A172 (cell line): Measurements from ENCODE around the gene FBXO3. TPM values are rescaled to one million over a fixed set of nuclear protein-coding genes. Genes with fewer than 3 reads are reported as not detected.
"Not testable (repeated sequence)": the region's sequence is repeated elsewhere in the genome, so short reads cannot be mapped to it uniquely, and the experiment has no call there.

ENCODE experiments used
- DNase-seq: peaks from one replicate; pipeline ENCODE4 v3.0.0-alpha.2; 2015; ENCODE audit warnings: low spot score
- total RNA-seq: library from RNA; depleted of rRNA; stranded (reverse); fragments of >200 nt; shearing (Covaris generic); gene quantifications from 2 replicates; pipeline ENCODE4 v1.2.3, GENCODE V29; 2014

FBXO3 gene
- total RNA-seq, 1 experiment from 2014 or later = 66.4 TPM

DNA sequence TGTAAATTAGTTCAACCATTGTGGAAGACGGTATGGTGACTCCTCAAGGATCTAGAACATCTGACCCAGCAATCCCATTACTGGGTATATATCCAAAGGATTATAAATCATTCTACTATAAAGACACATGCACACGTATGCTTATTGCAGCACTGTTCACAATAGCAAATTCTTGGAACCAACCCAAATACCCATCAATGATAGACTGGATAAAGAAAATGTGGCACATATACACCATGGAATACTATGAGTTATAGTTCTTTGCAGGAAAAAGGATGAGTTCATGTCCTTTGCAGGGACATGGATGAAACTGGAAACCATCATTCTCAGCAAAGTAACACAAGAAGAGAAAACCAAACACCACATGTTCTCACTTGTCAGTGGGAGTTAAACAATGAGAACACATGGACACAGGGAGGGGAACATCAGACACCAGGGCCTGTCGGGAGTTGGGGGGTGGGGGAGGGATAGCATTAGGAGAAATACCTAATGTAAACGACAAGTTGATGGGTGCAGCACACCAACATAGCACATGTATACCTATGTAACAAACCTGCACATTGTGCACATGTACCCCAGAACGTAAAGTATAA is 45.2 kb downstream of the FBXO3 start:
- not testable (repeated sequence) for DNase-seq

DNA sequence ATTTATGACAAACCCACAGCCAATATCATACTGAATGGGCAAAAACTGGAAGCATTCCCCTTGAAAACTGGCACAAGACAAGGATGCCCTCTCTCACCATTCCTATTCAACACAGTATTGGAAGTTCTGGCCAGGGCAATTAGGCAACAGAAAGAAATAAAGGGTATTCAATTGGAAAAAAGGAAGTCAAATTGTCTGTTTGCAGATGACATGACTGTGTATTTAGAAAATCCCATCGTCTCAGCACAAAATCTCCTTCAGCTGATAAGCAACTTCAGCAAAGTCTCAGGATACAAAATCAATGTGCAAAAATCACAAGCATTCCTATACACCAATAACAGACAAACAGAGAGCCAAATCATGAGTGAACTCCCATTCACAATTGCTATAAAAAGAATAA is 46.8 kb downstream of the FBXO3 start:
- DNase-seq = not testable (repeated sequence)

DNA sequence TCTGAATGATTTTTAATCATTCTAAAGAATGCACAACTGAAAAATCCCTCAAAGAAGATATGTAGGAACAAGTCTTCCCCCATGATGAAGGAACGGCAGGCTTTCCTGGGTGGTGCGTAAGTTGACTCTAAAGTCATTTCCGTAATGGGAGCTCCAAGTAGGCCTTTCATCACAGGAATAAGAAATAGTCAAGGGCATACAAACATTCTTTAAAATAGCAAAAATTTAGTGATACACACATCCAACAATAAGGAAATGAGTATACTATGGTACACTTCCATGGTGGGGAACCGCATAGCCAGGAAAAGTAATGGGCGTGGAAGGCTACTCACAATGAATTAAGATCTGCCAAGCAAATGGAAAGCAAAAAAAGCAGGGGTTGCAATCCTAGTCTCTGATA is 48.8 kb downstream of the FBXO3 start:
- no peak for DNase-seq

DNA sequence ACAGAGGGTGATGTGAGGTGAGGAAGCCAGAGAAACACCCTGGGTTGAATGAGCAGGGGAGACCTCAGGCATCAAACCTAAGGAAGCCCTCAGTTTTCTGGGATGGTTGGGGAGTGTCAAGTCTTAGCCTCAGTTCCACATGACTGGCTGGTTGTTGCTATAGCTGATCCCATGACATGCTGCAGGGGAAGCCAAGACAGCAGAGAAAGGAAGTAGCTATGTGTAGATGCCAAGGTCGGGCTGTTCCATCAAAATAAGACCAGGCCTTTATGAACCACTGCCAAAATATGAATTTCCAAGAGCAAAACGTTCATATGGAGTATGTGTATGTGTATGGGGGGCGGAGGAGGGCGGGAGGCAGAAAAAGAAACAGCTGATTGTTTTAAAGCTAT is 49.7 kb downstream of the FBXO3 start:
- no peak for DNase-seq

DNA sequence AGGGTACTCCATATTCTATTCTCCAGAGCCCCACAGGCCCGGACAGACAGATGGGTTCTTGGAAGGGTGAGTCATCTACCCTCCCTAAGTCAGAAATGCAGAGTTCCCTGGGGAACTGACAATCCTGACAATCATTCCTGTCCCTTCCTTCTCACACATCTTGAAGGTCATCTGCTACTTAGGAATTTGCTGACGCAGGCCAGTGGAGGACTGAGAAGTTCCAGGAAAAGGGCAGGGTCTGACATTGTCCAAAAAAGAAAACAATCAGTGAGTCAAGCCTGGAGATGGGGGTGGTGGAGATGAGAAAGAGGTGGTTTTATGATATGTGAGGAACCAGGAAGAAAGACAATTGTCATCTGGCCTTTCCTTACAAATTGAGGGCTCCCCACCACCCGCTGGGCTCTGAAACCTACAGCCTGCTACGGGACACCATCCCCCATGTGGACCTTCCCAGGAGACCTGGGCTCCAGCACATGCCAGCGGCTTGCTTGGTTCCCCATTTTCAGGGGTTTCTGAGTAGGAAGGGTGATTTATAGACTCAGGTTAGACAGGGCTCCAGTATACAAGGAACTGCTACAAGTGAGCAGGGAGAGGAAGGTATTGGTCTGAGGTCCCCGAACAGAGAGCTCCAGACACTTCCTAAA is 51.0 kb downstream of the FBXO3 start:
- peak; percentile 96 for DNase-seq

DNA sequence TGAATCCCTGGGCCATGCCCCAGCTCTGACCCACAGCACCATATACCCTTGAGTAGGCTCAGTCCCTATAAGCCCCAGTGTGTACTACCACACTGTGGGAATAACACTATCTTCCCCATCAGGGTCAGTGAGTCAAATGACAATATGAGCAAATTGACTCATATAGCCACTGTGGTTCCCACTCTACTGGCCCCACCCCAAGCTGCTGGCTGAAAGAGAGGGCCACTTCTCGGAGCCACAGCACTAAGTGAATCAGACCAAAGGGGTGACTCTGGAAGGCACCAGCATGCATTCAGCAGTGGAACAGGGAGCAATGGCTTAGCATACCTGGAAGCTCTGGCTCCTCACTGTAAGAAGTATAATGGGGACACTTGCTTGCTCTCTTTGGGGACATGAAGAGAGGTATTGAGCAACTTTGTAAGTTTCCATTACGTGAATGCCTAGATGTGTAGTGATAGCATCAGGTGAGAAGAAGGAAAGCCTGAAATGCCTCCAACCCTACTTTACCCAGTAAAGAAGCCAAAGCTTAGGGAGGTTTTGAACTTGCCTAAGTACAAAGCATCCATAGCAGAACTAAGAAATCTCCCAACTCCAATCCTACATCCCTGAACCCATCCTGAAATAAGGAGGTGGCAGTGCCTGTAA is 51.6 kb downstream of the FBXO3 start:
- DNase-seq = peak; percentile 92

DNA sequence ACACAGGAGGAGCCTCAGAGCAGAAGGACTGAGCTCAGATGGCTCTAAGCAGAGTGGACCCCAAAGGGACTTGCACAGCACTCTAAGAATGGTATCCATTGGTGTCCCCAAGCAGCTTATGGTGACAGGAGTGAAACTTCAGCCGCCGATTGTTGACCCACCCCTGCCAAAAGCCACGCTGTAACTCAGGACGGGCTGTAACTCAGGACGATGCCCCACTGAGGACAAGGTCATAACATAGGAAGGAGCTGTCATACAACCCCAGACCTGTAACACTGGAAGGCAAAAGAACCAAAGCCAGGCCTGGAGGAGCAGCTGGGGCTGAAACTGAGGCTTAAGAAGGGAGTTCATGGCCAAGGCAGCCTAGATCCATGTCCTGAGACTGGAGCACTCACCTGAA is 52.3 kb downstream of the FBXO3 start:
- DNase-seq = no peak

DNA sequence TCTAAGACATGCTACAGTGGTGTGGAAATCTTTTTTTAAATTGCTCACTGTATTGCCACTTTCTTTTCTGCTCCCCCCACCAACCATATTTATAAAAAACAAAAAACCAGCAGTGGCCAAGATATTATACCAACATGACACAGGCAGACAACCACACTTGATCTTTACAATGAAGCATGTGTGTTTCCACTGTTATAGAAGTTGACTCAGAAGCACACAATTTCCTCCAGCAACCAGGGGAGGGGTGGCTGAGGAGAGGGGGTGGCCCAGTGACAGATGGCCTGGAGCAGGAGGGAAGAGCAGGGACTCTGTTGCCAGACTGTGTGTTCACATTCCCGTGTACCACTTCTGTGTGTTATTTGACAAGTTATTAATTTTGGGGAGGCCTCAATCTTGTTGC is 52.9 kb downstream of the FBXO3 start:
- DNase-seq = peak; percentile 69

DNA sequence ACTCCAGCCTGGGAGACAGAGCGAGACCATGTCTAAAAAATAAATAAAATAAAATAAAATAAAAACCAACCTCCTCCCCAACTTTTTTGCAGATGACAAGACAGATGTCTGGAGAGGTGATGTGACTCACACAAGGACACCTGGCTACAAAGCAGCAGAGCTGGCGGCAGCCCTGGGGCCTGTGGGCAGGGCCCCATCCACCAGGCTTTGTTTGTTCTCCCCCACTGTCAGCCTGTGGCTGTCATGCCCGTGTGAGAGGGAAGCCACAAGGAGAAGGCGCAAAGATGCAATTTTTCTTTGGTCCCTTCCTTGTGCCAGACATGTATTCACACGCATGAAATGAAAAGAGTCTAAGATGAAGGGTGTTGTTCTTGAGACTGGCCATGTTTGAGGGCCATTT is 54.7 kb downstream of the FBXO3 start:
- no peak for DNase-seq

DNA sequence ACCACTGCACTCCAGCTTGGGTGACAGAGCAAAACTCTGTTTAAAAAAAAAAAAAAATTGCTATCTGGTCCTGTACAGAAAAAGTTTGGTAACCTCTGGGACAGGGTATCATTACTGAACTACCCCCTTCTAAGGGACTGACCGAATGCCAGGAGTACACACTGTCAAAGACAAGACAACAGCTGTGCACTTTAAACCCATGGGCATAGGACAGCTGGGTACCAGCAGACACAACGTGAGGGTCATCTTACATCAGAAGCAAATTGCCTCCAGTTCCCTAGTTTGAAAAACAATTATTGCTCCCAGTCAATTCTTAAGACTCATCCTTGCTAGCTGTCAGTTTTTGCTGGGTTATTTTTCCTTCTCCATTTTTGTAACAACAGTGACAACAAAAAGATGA is 55.9 kb downstream of the FBXO3 start:
- DNase-seq = no peak

DNA sequence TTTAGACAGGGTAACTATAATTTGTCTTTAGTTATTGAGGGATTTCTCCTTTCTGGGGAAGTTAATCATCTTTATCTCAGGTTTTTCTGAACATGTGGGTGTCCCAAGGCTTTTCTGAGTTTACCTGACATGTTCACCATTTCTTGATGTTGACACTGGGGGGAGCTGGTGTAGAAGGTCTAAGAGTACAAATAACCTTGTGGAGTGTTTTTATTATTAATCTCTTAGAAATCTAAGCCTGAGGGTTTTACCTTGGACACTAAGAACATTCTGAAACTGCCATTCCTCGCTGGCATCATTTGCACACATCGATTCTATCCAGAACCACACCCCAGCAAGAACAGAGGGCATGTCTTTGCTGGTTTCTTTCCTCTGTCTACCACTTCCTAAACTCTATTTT is 58.1 kb downstream of the FBXO3 start:
- no peak for DNase-seq

DNA sequence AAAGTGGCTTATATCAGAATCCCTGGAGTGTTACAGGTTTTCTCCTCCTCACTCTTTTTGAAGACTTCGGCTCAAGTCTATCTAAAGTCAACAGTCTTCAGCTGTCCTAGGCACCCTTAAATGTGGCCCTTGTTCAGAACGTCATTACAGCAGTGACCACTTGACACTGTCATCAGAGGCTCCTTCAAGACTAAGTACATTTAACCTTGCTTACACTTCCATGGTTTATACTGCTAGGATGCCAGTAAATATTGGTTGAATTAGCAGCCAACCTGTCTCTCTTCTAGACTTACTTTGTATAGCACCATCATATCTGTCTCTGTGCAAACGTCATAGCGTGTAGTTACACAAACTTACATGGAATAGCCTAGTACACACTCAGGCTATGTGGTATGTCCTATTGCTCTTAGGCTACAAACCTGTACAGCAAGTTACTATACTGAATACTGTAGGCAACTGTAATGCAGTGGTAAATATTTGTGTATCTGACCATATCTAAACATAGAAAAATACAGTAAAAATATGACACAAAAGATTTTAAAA is 60.4 kb downstream of the FBXO3 start:
- DNase-seq = no peak

DNA sequence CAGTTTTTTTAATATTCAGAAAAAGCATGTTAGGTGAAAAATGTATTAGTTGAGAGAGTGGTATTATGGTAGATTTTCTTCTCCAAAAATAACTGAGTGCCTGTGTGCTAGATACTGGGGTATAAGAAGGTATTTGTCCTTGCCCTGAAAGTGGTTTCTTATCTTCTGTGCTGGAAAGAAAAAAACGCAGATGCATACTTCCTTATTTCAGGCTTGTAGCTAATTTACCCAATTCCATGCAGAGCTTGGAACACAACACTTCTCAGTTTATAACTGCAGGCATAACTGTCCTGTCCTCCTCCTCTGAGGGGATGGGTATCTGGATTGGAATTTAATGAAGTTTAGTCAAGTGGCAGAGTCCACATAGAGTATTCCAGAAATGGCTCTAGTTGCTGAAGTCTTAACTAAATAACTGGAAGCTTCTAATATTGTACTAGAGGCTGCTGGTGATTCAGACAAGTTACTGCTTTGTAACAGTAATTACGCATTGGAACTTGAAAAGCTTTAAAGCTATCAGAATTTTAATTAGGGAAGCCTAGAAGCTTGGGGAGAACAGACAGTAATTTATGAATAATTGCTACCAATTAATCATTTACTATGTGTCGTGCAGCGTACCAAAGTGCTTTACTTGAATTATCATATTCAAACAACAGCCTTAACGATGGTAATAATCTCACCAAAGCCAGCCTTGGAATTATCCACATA is 61.0 kb downstream of the FBXO3 start:
- no peak for DNase-seq

DNA sequence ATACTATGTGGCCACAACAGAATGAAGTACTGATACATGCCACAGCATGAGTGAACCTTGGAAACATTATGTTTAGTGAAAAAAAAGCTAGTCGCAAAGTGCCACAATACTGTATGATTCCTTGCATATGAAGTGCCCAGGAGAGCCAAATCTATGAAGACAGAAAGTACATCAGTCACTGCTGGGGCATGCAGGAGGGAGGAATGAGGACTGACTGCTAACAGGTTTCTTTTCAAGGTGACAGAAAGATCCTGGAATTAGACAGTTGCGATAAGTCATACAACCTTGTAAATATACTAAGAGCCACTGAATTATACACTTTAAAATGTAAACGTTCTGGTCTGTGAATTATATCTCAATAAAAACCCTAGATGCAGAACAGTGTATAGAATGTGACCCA is 61.9 kb downstream of the FBXO3 start:
- no peak for DNase-seq

DNA sequence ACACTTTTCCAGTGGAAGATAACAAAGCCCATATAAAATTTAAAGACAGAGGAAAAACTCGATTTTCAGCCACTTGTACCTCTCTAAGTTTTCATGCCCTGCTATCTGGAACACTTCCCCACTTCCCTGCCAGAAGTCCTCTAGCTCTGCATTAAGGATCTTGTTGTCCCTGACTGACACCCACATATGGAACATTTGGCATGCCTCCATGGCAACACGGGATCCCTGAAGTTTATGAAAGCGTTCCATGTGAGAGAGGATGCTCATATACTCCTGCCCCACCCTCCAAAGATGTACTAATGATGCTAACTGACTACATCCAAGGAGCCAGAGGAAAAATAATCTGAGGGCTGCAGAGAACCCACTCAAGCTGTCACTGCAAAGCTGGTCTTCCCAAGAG is 64.9 kb downstream of the FBXO3 start:
- no peak for DNase-seq

DNA sequence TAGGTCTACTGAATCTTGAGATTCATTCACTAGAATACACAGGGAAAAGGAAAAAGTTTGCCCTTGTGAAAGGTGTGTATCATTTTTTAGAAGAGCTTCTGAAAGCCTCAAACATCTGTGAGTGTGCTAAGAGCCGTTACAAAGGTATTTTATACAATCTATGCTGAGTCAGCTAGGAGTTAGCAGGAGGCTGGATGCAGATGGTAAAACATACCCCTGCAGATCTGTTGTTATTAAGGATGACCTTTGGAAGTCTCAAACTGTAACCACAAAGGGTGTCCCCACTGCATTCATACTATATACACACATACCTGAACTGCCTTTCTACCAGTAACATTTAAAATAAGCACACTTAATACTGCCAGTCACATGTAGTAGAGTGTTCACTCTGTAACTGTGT is 65.3 kb downstream of the FBXO3 start:
- DNase-seq = no peak

DNA sequence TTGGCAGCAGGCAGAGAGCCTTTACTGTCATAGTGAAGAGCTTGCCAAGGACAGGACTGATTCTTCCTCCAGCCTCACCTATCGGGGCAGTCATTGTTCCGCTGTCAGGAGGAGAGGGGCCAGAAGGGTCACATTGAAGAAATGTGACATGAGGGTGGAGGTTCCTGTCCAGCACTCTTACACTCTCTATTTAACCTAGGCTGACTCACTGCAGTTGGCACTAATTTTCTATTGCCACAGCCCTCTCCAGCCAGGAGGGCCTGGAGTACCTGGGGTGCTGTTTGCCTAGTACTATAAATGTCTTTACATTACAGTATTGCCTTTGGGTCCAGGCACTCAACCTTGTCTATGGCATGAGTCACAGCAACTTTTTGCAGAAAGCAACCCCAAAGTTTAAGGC is 66.5 kb downstream of the FBXO3 start:
- not testable (repeated sequence) for DNase-seq

DNA sequence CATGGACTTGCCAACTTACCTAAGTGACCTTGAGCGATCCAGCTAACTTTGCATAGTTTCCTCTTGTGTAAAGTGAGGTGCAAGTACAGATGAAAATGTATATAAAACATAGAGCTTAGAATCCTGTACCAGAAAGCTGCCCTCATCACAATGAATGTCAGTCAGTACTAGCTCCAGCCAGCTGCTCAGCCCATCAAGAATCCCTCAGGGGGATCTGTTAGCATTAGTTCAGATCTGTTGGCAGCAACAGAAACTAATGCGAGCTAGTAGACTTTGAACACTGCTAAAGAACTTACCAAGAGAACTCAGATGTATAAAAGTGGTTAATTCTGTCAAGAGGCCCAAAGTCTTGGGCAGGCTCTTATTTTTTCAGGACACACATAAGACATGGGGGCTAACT is 67.4 kb downstream of the FBXO3 start:
- DNase-seq = no peak

DNA sequence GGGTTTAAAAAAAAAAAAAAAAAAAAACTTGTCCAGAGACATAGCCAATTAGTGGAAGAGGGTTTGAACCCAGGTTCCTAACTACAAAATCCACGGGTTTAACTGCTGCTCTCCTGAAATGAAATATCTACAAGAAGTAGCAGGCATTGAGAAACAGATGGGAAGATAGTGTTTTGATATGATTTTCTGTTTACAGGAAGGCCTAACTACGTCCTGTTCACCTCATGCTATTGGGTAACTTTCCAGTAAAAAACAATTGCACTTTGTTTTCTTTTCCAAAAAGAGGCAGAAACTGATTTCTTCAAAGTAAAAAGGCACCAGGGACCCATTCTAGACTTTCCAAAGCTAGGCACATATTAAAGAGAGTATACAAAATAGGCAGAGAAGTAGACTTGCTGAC is 67.8 kb downstream of the FBXO3 start:
- DNase-seq = no peak

DNA sequence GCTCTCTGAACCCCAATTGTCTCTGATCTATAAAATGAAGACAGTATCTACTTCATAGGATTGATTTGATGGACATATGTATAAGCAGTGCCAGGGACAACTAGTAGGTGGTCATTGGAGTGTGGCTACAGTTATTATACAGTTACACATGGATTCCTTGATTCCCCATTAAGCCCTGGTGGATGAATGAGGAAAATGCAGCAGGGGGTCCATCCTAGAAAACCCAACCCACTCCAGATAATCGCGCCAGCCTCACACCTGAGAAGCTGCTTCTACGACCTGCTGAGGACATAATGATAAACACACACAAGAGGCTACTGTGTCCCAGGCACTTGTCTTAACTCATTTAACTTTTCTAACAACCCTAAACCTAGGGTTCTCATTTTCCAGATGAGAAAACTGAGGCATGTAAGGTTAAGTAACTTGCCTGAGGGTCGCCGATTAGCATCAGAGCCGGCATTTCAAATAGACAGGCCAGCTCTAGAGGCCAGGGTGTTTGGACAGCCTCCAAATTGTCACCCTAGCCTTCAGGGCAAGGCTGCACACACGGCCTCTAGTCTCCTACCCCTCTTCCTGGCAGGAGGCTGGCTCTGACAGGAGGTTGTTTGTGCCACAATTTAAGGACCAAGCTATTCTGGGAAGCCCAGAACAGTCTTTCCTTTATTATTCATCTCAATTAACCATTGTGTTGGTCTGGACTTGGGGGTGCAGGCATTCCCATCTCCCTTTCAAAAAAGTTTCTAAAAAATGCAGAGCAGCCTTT is 69.9 kb downstream of the FBXO3 start:
- DNase-seq = no peak

DNA sequence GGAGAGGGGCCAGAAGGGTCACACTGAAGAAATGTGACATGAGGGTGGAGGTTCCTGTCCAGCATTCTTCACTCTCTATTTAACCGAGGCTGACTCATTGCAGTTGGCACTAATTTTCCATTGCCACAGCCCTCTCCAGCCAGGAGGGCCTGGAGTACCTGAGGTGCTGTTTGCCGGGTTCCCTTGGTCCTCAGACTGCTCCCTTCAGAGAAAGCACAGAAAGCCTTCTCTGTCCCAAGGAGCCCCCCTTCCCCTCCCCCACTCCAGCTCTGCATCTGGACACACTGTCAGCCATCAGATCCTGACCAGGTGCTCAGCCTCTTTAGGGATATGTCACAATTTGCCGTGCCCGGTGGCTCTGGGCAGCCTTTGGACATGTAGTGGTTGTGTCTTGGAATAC is 70.5 kb downstream of the FBXO3 start:
- peak; percentile 79 for DNase-seq

DNA sequence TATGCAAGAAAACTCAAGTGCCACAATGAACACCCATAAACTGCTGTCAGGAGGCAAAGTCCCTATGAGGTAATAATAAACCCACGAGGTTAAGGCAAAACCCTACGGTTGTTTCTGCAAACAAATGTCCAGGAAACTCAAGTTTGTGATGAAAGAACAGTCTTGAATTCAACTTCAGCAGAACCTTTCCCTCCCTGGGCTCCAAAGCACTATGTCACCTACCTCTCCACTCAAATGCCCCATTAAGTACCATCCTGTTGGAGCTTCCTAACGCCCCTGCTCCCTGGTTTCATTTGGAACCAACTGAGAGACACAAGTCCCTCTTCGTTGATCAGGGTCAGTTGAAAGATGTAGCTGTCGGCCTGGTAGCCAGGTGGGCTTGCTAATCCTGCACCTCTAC is 71.1 kb downstream of the FBXO3 start:
- no peak for DNase-seq
